Astrocyte (in vitro differentiated cells and primary cell): ENCODE data around the gene FBLN1. TPM values are rescaled to one million over a fixed set of nuclear protein-coding genes. Genes with fewer than 3 reads are reported as not detected.

ENCODE experiments used
- DNase-seq: peaks from one replicate; pipeline ENCODE4 v3.0.0-alpha.2; 2010; ENCODE audit warnings: low read depth
- FAIRE-seq: peaks from 2 replicates; lab custom pipeline; 2011; peaks lifted over from hg19 to GRCh38; lab: Jason Lieb, UNC
- H2AFZ ChIP-seq: 2 replicates; pipeline ENCODE4 v1.6.0; 2012; ENCODE audit warnings: low read depth, low read length, inconsistent platforms
- H3K27ac ChIP-seq: 2 replicates; pipeline ENCODE4 v1.5.1; 2011; ENCODE audit warnings: low read depth, low read length, inconsistent platforms
- H3K27me3 ChIP-seq: 2 replicates; pipeline ENCODE4 v1.6.0; 2011; ENCODE audit warnings: low read length, inconsistent platforms; ENCODE audit not compliant: insufficient read depth
- H3K36me3 ChIP-seq: 2 replicates; pipeline ENCODE4 v1.5.1; 2011; ENCODE audit warnings: low read length, inconsistent platforms; ENCODE audit not compliant: insufficient read depth
- H3K4me1 ChIP-seq: 2 replicates; pipeline ENCODE4 v1.5.1; 2011; ENCODE audit warnings: low read length, inconsistent platforms; ENCODE audit not compliant: insufficient read depth
- H3K4me2 ChIP-seq: 2 replicates; pipeline ENCODE4 v1.6.0; 2012; ENCODE audit warnings: low read length, inconsistent platforms
- H3K4me3 ChIP-seq: 2 replicates; pipeline ENCODE4 v1.5.1; 2011; ENCODE audit warnings: low read depth, mild to moderate bottlenecking, low read length, inconsistent platforms; ENCODE audit not compliant: insufficient read depth
- H3K79me2 ChIP-seq: 2 replicates; pipeline ENCODE4 v1.6.0; 2012; ENCODE audit warnings: mild to moderate bottlenecking, low read length, inconsistent platforms; ENCODE audit not compliant: insufficient read depth
- H3K9ac ChIP-seq: 2 replicates; pipeline ENCODE4 v1.6.0; 2012; ENCODE audit warnings: mild to moderate bottlenecking, low read length, inconsistent platforms
- H3K9me3 ChIP-seq: 2 replicates; pipeline ENCODE4 v1.5.1; 2012; ENCODE audit warnings: low read depth, mild to moderate bottlenecking, low read length, inconsistent platforms; ENCODE audit not compliant: insufficient read depth
- H4K20me1 ChIP-seq: 2 replicates; pipeline ENCODE4 v1.6.0; 2012; ENCODE audit warnings: low read length, inconsistent platforms; ENCODE audit not compliant: insufficient read depth
- H3K27ac Mint-ChIP-seq: one replicate; pipeline ENCODE4 v1.8.0; 2021; ENCODE audit warnings: mild to moderate bottlenecking, mixed read lengths; ENCODE audit not compliant: unreplicated experiment
- H3K27me3 Mint-ChIP-seq: one replicate; pipeline ENCODE4 v1.8.0; 2021; ENCODE audit warnings: low read depth, mixed read lengths; ENCODE audit not compliant: unreplicated experiment
- H3K36me3 Mint-ChIP-seq: one replicate; pipeline ENCODE4 v1.8.0; 2021; ENCODE audit warnings: low read depth, mixed read lengths; ENCODE audit not compliant: unreplicated experiment
- H3K4me1 Mint-ChIP-seq: one replicate; pipeline ENCODE4 v1.8.0; 2021; ENCODE audit warnings: low read depth, mixed read lengths; ENCODE audit not compliant: unreplicated experiment
- H3K4me3 Mint-ChIP-seq: one replicate; pipeline ENCODE4 v1.8.0; 2021; ENCODE audit warnings: mild to moderate bottlenecking, moderate library complexity, mixed read lengths; ENCODE audit not compliant: unreplicated experiment
- H3K9me3 Mint-ChIP-seq: one replicate; pipeline ENCODE4 v1.8.0; 2021; ENCODE audit warnings: mild to moderate bottlenecking, mixed read lengths; ENCODE audit not compliant: unreplicated experiment
- CTCF ChIP-seq: IDR thresholded peaks from 2 replicates; pipeline ENCODE4 v1.5.1; 2011; ENCODE audit warnings: low read depth, mild to moderate bottlenecking, inconsistent platforms, low read length, moderate library complexity; ENCODE audit not compliant: insufficient read depth
- EZH2 ChIP-seq: IDR thresholded peaks from 2 replicates; pipeline ENCODE4 v1.6.1; 2012; ENCODE audit warnings: mild to moderate bottlenecking, low read length, inconsistent platforms; ENCODE audit not compliant: insufficient read depth
- total RNA-seq: library from RNA; stranded (reverse); gene quantifications from 2 replicates; pipeline ENCODE4 v1.2.1, GENCODE V29; 2021

Gene FBLN1
- total RNA-seq, 1 donor from 2014 or later, result 69.2 TPM

GRCh38 chr22:45577746-45578523 lies 75.3 kb downstream of the FBLN1 start:
- no peak overlapping the region for H3K27ac Mint-ChIP-seq
- Histone ChIP-seq H3K9ac (no peak overlapping the region), H4K20me1 (peaks cover 9% of the 10 kb centered on the region), H3K79me2 (no peaks in the 10 kb centered on the region), H3K4me2 (no peak overlapping the region), H2AFZ (no peak overlapping the region), H3K36me3 (no peaks in the 10 kb centered on the region), H3K27me3 (no peaks in the 10 kb centered on the region), H3K9me3 (no peaks in the 10 kb centered on the region), H3K4me3 (no peak overlapping the region), H3K4me1 (no peaks in the 10 kb centered on the region), H3K27ac (no peak overlapping the region)
- no peak overlapping the region for H3K4me3 Mint-ChIP-seq
- H3K4me1 Mint-ChIP-seq, result no peaks in the 10 kb centered on the region
- peaks cover 43% of the 10 kb centered on the region for H3K27me3 Mint-ChIP-seq
- DNase-seq (peak; percentile 51), FAIRE-seq (peak; percentile 76)
- peaks cover 2% of the 10 kb centered on the region for H3K36me3 Mint-ChIP-seq
- TF ChIP-seq EZH2, result no peak
- TF ChIP-seq CTCF, result peak; percentile 91
- H3K9me3 Mint-ChIP-seq, result no peaks in the 10 kb centered on the region

- H3K4me1 ChIP-seq, result no peaks in the 10 kb centered on the region
These were observed 76.0 kb downstream of the FBLN1 start for GRCh38 chr22:45578524-45579147.

More at GRCh38 chr22:45578524-45579147, 76.0 kb downstream of the FBLN1 start:
- no peaks in the 10 kb centered on the region for H3K36me3 ChIP-seq
- H2AFZ ChIP-seq, result no peak overlapping the region
- DNase-seq, result no peak
- Mint-ChIP-seq H3K9me3 (no peaks in the 10 kb centered on the region), H3K27me3 (peaks cover 49% of the 10 kb centered on the region), H3K36me3 (peaks cover 2% of the 10 kb centered on the region), H3K27ac (no peak overlapping the region), H3K4me3 (no peak overlapping the region), H3K4me1 (peaks cover 3% of the 10 kb centered on the region)
- no peak overlapping the region for H3K4me2 ChIP-seq
- H3K79me2 ChIP-seq, result no peaks in the 10 kb centered on the region
- H4K20me1 ChIP-seq, result peaks cover 9% of the 10 kb centered on the region
- no peaks in the 10 kb centered on the region for H3K27me3 ChIP-seq
- FAIRE-seq, result no peak
- no peak overlapping the region for H3K4me3 ChIP-seq
- H3K27ac ChIP-seq, result no peak overlapping the region
- TF ChIP-seq CTCF (no peak), EZH2 (no peak)
- H3K9ac ChIP-seq, result no peak overlapping the region
- no peaks in the 10 kb centered on the region for H3K9me3 ChIP-seq
